A549 treated with Hydrocortisone at 1 μM for 4 hours (cell line): ENCODE measurements around the gene WDR91. TPM values are rescaled to one million over a fixed set of nuclear protein-coding genes. Genes with fewer than 3 reads are reported as not detected.

Experiments used
- total RNA-seq: library from RNA; stranded (reverse); fragments of 200-300 nt; extraction: Qiagen RNA extraction; gene quantifications from 5 replicates; pipeline ENCODE4 v1.2.3, GENCODE V29; 2022

WDR91 gene
- total RNA-seq, result 5.7 to 8.9 TPM (median 7.1 TPM) in 5 replicates

GRCh38 chr7:135211179-135211945 is at the start of gene WDR91:
Gene WDR91 (minus strand): TSS chr7:135211526. CDS start chr7:135211502, 24 bp downstream.

GRCh38 chr7:135233570-135233969 is 22.2 kb upstream of the WDR91 start, which contains the start of gene STRA8:
Gene STRA8 (plus strand): TSS chr7:135233838. CDS start chr7:135240525, 6,687 bp downstream.

GRCh38 chr7:135170274-135170997 is 40.9 kb downstream of the WDR91 start, which contains the start of gene CYREN:
Gene CYREN (minus strand): TSS chr7:135170707. CDS start chr7:135168922, 1,785 bp downstream.

GRCh38 chr7:135147899-135148721 is 63.2 kb downstream of the WDR91 start, which contains the start of gene TMEM140:
Gene TMEM140 (plus strand): TSS chr7:135148072. CDS start chr7:135164442, 16,370 bp downstream.

Other genes starting within 250 kb of the WDR91 start
- gene AGBL3, start 225.0 kb downstream of the WDR91 start, total RNA-seq, result 0.92 to 1.6 TPM (median 1.4 TPM) in 5 replicates
- 0.70 to 1.5 TPM (median 1.0 TPM) in 5 replicates for gene TMEM140, start 63.5 kb downstream of the WDR91 start, total RNA-seq
- gene CYREN, start 40.8 kb downstream of the WDR91 start, total RNA-seq, result 71.2 to 101 TPM (median 81.6 TPM) in 5 replicates
- gene STRA8, start 22.3 kb upstream of the WDR91 start, total RNA-seq, result not detected in 5 replicates